Neutrophil (primary cell): ENCODE data around the gene SPEM1.

Experiments used
- H3K27ac ChIP-seq: fragments of 200-600 bp; sonication (generic); 2 replicates; pipeline ENCODE4 v1.5.1; 2016; ENCODE audit warnings: mild to moderate bottlenecking, moderate library complexity
- H3K27me3 ChIP-seq: fragments of 200-600 bp; sonication (generic); 2 replicates; pipeline ENCODE4 v1.6.0; 2016; ENCODE audit warnings: mild to moderate bottlenecking
- H3K36me3 ChIP-seq: fragments of 200-600 bp; sonication (generic); 2 replicates; pipeline ENCODE4 v1.5.1; 2017
- H3K4me1 ChIP-seq, 2 experiments: fragments of 200-600 bp in 1 of 2; sonication (generic) in 1 of 2; 1 replicate in 1 of 2; 2 replicates in 1 of 2; pipeline versions ENCODE4 v1.5.1 to v1.6.1; 2013 to 2016; ENCODE audit warnings: low read depth in 1 of 2, low read length in 1 of 2, mild to moderate bottlenecking in 1 of 2, moderate library complexity in 1 of 2; ENCODE audit not compliant: control insufficient read depth in 1 of 2, insufficient read depth in 1 of 2
- H3K4me3 ChIP-seq, 2 experiments: fragments of 200-600 bp in 1 of 2; sonication (generic) in 1 of 2; 1 replicate in 1 of 2; 2 replicates in 1 of 2; pipeline ENCODE4 v1.5.1; 2013 to 2016; ENCODE audit warnings: low read depth in 1 of 2, low read length in 1 of 2, mild to moderate bottlenecking in 1 of 2, moderate library complexity in 1 of 2
- H3K9me3 ChIP-seq: fragments of 200-600 bp; sonication (generic); 2 replicates; pipeline ENCODE4 v1.5.1; 2016
- TF ChIP-seq, protein P1 (sequence below): fragments of 200-600 bp; sonication (generic); IDR thresholded peaks from 2 replicates; pipeline ENCODE4 v1.5.1; 2016; ENCODE audit warnings: antibody characterized with exemption

The SPEM1 gene

DNA sequence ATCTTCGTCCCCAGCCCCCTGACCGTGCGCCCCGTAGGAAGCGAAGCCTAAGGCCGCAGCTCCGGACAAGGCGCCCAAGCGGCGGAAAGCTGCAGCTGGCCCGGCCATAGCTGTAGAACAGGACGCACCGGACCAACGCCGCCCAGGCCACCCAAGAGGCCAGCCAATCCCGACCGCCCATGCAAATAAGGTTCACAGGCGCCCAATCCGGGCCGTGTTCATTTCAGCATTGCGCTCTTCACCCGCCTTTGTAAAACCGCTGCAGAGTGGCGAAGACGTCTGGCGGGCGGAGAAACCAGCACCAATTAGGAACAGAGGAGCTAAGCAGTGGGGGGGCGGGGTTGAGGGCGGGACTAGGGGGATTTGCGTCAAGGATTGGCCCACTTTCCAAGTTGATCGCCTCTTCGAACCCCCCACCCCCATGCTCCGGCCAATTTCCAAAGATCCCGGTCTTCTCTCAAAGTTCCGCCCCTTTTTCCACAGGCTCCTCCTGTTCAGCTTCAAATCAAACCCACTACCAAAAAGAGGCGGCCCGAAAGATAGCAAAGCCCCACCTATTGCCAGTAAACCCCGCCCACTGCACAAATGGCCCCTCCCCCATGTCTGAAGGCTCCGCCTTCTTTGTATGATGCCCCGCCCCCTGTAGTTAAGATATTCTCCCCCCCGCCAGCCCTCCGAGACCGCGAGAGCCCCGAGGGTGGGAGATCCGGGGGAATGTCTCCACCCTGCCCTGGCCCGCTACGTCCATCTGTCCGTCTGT, 16.0 kb upstream of the SPEM1 start, which contains the start of gene TMEM256:
TSS of gene TMEM256 (minus strand) at position 121 of the 760 bp plus-strand sequence. CDS start at position 108, 13 bp downstream.
- H3K27me3 ChIP-seq, result peaks cover 49% of the 10 kb centered on the region
- peaks cover 14 to 30% of the 10 kb centered on the region in 2 experiments for H3K4me1 ChIP-seq
- TF ChIP-seq, protein P1, sequence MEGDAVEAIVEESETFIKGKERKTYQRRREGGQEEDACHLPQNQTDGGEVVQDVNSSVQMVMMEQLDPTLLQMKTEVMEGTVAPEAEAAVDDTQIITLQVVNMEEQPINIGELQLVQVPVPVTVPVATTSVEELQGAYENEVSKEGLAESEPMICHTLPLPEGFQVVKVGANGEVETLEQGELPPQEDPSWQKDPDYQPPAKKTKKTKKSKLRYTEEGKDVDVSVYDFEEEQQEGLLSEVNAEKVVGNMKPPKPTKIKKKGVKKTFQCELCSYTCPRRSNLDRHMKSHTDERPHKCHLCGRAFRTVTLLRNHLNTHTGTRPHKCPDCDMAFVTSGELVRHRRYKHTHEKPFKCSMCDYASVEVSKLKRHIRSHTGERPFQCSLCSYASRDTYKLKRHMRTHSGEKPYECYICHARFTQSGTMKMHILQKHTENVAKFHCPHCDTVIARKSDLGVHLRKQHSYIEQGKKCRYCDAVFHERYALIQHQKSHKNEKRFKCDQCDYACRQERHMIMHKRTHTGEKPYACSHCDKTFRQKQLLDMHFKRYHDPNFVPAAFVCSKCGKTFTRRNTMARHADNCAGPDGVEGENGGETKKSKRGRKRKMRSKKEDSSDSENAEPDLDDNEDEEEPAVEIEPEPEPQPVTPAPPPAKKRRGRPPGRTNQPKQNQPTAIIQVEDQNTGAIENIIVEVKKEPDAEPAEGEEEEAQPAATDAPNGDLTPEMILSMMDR, result peak; percentile 84
- no peaks in the 10 kb centered on the region for H3K9me3 ChIP-seq
- H3K27ac ChIP-seq, result peak within 1 kb of the TSS; percentile 72
- peak within 1 kb of the TSS; percentile 65 to 71 for H3K4me3 ChIP-seq
- no peaks in the 10 kb centered on the region for H3K36me3 ChIP-seq

DNA sequence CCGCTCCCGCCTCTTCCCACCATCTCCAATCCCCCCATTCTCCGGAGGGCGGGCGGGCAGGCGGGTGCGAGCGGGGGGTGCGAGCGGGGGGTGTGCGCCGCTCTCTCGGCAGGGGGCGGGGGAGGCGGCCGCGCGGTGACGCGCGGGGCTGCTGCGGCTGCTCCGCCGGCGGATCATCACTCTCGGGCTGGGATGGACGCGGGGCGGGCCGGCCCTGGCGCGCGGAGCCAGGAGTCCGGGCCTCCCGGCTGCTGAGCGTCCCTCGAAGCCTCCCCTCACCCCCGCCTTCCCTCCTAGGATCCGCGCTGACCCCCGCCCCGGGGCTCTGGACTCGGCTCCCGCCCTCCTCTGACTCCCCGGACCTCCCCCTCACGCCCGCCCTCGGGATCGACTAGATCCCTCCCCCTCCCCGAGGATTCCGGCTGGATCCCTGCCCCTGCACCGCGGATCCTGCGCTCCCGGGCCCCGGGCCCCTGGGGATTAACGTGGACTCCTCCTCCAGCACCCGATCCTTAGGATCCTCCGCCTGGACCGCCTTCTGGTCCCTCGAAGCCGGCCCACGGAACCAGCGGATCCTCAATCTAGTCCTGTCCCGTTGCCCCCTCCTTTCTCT, 15.3 kb upstream of the SPEM1 start:
- Histone ChIP-seq H3K27ac (peak overlapping the region; percentile 72), H3K4me3 (peak overlapping the region; percentile 65 to 71), H3K27me3 (peaks cover 56% of the 10 kb centered on the region), H3K9me3 (no peaks in the 10 kb centered on the region), H3K4me1 (peaks cover 14 to 30% of the 10 kb centered on the region in 2 experiments), H3K36me3 (no peaks in the 10 kb centered on the region)
- TF ChIP-seq, protein P1, result no peak

DNA sequence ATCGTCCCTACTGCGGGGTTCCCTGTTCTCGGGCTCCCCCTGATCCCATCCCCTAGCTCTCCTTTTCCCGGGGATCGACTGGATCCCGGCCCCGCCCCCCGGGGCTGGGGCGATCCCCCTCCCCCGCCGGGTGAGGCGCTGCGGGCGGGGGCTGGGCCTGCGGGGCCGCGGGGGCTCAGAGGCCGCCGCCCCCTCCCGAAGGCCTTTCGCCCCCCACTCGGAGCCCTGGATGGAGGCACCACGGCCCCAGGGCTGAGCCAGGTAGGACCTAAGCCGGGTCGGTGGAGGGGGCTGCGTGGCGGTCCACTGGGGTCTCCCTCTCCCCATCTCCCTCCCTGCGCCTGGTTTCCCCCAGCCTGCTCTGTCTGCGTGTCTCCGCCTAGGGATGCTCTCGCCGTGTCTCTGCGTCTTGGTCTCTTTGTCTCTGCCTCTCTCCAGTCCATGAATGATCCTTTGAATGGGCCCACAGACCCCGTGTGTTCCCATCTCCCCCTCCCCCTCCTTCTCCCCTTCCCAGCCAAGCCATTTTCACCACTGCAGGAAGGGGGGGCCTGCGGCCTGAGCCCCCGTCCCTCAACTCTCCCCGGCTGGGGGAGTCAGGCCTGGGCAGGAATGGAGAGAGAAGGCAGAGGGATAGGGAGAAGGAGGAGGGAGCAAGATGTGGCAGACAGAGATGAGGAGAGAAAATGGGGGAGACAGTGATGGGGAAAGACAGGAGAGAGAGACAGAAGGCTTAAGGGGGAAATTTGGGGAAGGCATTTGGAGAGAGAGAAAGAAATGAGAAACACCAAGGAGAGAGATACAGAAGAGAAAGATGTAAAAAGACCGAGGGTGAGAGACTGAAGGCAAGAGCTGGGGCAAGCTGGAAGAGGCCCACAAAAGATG, 14.5 kb upstream of the SPEM1 start:
- TF ChIP-seq, protein P1, result no peak
- Histone ChIP-seq H3K4me3 (peak overlapping the region in 1 of 2 experiments; percentile 65), H3K36me3 (no peaks in the 10 kb centered on the region), H3K9me3 (no peaks in the 10 kb centered on the region), H3K27me3 (peaks cover 62% of the 10 kb centered on the region), H3K27ac (no peak overlapping the region), H3K4me1 (peaks cover 14 to 30% of the 10 kb centered on the region in 2 experiments)

DNA sequence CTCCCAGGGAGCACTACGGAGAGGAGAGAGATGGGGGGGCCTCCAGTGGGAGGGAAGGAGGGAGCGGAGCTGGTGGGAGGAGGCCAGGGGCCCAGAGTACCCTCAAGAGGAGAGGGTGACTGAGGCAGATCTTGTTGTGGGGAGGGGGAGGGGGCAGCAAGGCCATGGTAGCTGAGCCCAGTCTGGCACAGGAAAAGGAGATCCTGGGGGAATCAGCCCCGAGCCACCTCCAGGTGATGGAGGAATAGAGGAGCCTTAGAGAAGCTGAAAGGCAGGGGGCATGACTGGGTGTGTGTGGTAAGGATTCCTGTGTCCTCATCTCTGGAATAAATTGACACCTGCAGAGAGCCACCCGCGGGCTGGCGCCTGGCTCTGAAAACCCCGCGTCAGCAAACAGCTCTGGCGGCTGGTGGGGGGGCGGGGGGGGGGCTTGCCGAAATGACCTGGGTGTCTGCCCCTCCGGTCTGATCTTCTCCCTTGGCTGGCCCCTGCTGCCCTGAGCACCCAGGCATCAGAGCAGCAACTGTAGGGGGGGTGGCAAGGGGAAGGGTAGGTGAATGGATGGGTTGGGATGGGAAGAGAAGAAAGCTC, 13.8 kb upstream of the SPEM1 start:
- Histone ChIP-seq H3K27ac (no peak overlapping the region), H3K9me3 (no peaks in the 10 kb centered on the region), H3K36me3 (no peaks in the 10 kb centered on the region), H3K27me3 (peaks cover 69% of the 10 kb centered on the region), H3K4me1 (peaks cover 14 to 30% of the 10 kb centered on the region in 2 experiments), H3K4me3 (no peak overlapping the region)
- TF ChIP-seq, protein P1, result no peak

DNA sequence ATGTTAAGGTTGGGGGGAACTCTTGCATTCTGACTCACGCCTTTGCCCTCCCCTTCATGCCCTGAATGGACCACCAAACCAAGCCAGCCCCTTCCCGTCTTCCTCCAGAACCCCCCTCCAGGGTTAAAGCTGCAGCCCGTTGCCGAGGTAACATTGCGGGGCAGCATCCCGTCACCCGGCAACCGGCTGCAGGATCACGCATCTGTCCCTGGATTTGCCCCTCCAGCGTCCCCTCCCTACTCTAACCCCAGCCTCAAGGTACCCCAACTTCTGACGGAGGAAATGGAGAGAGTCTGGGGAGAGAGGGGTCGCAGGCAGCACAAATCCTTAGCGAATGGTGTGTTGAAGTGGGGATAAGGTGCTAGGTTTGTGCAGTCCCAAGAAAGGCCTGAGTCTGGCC, 13.0 kb upstream of the SPEM1 start:
- Histone ChIP-seq H3K4me3 (no peak overlapping the region), H3K4me1 (peaks cover 14 to 30% of the 10 kb centered on the region in 2 experiments), H3K27me3 (peaks cover 73% of the 10 kb centered on the region), H3K27ac (no peak overlapping the region), H3K9me3 (no peaks in the 10 kb centered on the region), H3K36me3 (no peaks in the 10 kb centered on the region)
- TF ChIP-seq, protein P1, result no peak
